Loucy (cell line): ENCODE data around the gene TP53TG5.

Experiments
- H2AFZ ChIP-seq: fragments of 200-600 bp; sonication (generic); 2 replicates; pipeline ENCODE4 v1.6.0; 2016; ENCODE audit warnings: antibody characterized with exemption, mild to moderate bottlenecking, low read length, moderate library complexity
- H3F3A ChIP-seq: fragments of 200-600 bp; 2 replicates; pipeline ENCODE4 v1.6.0; 2016; ENCODE audit warnings: antibody characterized with exemption, low read depth, mild to moderate bottlenecking
- H3K27me3 ChIP-seq: fragments of 200-600 bp; sonication (generic); 2 replicates; pipeline ENCODE4 v1.6.1; 2014; ENCODE audit warnings: low read length, mild to moderate bottlenecking; ENCODE audit not compliant: insufficient read depth, poor library complexity, severe bottlenecking
- H3K36me3 ChIP-seq: fragments of 200-600 bp; sonication (generic); 2 replicates; pipeline ENCODE4 v1.6.1; 2016; ENCODE audit warnings: low read length; ENCODE audit not compliant: insufficient read depth
- H3K4me1 ChIP-seq: fragments of 200-600 bp; sonication (generic); 2 replicates; pipeline ENCODE4 v1.5.1; 2014; ENCODE audit warnings: low read length, mild to moderate bottlenecking; ENCODE audit not compliant: insufficient read depth, poor library complexity, severe bottlenecking
- H3K4me2 ChIP-seq: fragments of 200-600 bp; sonication (generic); 2 replicates; pipeline ENCODE4 v1.6.0; 2014; ENCODE audit warnings: antibody characterized with exemption, low read length, low read depth, mild to moderate bottlenecking; ENCODE audit not compliant: poor library complexity, severe bottlenecking
- H3K4me3 ChIP-seq: fragments of 200-600 bp; sonication (generic); 2 replicates; pipeline ENCODE4 v1.5.1; 2014; ENCODE audit warnings: low read length, mild to moderate bottlenecking, mixed read lengths; ENCODE audit not compliant: poor library complexity, severe bottlenecking
- H3K79me2 ChIP-seq: fragments of 200-600 bp; sonication (generic); 2 replicates; pipeline ENCODE4 v1.6.1; 2014; ENCODE audit warnings: low read length; ENCODE audit not compliant: insufficient read depth
- H3K9ac ChIP-seq: fragments of 200-600 bp; sonication (generic); 2 replicates; pipeline ENCODE4 v1.6.0; 2014; ENCODE audit warnings: mild to moderate bottlenecking, low read depth, low read length, moderate library complexity; ENCODE audit not compliant: poor library complexity, severe bottlenecking
- H3K9me2 ChIP-seq: fragments of 200-600 bp; sonication (generic); replicated peaks from 2 replicates; pipeline ENCODE4 v1.6.1; 2016; ENCODE audit warnings: low read depth, low read length, mixed read lengths
- H3K9me3 ChIP-seq: fragments of 200-600 bp; sonication (generic); 2 replicates; pipeline ENCODE4 v1.6.1; 2014; ENCODE audit warnings: mild to moderate bottlenecking, antibody characterized with exemption, low read length, low read depth; ENCODE audit not compliant: insufficient read depth
- H4K20me1 ChIP-seq: fragments of 200-600 bp; sonication (generic); 2 replicates; pipeline ENCODE4 v1.6.0; 2014; ENCODE audit warnings: antibody characterized with exemption, low read length, mild to moderate bottlenecking; ENCODE audit not compliant: insufficient read depth, poor library complexity, severe bottlenecking
- EZH2phosphoT487 ChIP-seq: fragments of 200-600 bp; IDR thresholded peaks from 2 replicates; pipeline ENCODE4 v1.6.1; 2018; ENCODE audit warnings: antibody characterized with exemption, mild to moderate bottlenecking, moderate library complexity, borderline replicate concordance
- TF ChIP-seq, protein P1 (sequence below): fragments of 200-600 bp; sonication (generic); conservative IDR thresholded peaks from 2 replicates; pipeline ENCODE4 v1.5.1; 2014; ENCODE audit warnings: mild to moderate bottlenecking, antibody characterized with exemption, low read length

Gene TP53TG5

DNA sequence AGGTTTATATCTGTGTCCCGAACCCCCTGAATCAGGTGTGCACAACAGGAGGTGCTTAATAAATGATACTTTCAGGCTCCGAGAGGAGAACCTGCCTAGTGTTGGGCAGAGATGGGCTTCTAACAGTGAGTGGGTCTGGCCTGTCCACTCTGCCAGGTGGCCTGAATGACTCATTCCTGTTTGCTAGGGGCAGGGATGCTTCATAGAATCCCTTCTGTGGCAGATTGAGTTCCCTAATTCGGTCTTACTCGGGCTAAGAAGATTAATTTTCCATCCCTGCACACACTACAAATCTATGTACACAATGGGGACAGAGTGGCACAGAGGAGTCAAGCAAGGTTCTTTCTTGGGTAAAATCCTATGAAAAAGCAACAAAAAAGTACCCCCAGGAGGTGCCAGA is 49.7 kb downstream of the TP53TG5 start:
- Histone ChIP-seq H3K79me2 (no peaks in the 10 kb centered on the region), H3F3A (no peaks in the 10 kb centered on the region), H3K4me1 (no peaks in the 10 kb centered on the region), H3K4me2 (no peak overlapping the region), H3K27me3 (no peaks in the 10 kb centered on the region), H3K36me3 (no peaks in the 10 kb centered on the region), H3K9ac (no peak overlapping the region), H4K20me1 (no peaks in the 10 kb centered on the region), H3K4me3 (no peak overlapping the region), H2AFZ (no peak overlapping the region), H3K9me3 (no peaks in the 10 kb centered on the region), H3K9me2 (no peaks in the 10 kb centered on the region)
- TF ChIP-seq, protein P1, sequence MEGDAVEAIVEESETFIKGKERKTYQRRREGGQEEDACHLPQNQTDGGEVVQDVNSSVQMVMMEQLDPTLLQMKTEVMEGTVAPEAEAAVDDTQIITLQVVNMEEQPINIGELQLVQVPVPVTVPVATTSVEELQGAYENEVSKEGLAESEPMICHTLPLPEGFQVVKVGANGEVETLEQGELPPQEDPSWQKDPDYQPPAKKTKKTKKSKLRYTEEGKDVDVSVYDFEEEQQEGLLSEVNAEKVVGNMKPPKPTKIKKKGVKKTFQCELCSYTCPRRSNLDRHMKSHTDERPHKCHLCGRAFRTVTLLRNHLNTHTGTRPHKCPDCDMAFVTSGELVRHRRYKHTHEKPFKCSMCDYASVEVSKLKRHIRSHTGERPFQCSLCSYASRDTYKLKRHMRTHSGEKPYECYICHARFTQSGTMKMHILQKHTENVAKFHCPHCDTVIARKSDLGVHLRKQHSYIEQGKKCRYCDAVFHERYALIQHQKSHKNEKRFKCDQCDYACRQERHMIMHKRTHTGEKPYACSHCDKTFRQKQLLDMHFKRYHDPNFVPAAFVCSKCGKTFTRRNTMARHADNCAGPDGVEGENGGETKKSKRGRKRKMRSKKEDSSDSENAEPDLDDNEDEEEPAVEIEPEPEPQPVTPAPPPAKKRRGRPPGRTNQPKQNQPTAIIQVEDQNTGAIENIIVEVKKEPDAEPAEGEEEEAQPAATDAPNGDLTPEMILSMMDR: no peak
- no peak for TF ChIP-seq EZH2phosphoT487

DNA sequence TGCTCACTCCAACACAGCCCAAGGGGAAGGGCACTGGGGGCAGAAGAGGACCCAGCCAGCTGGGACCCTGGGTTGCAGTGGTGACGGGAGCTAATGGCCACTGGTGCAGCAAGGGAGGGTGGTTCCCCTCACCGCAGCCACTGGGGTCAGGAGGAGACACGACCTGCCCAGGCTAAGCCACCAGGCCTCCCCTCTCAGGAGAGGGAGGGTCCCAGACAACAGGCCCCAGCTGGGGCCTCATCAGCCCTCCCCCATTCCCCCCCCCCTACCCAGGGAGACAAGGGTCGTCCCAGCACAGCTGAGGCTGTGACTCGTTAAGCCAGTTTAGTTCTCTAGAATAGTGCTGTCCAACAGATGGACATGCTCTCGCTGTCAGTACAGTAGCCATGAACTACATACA is 52.8 kb downstream of the TP53TG5 start:
- H3F3A ChIP-seq: peaks cover 4% of the 10 kb centered on the region; the same call in 1 of the 2 replicates
- peaks cover 17% of the 10 kb centered on the region for H3K4me1 ChIP-seq
- no peak overlapping the region for H3K4me2 ChIP-seq
- H3K9me2 ChIP-seq: no peaks in the 10 kb centered on the region
- TF ChIP-seq, protein P1: no peak
- no peak for TF ChIP-seq EZH2phosphoT487
- no peaks in the 10 kb centered on the region for H3K27me3 ChIP-seq
- H3K9me3 ChIP-seq: no peaks in the 10 kb centered on the region
- no peaks in the 10 kb centered on the region for H3K36me3 ChIP-seq
- H3K9ac ChIP-seq: no peak overlapping the region
- H2AFZ ChIP-seq: no peak overlapping the region
- H3K79me2 ChIP-seq: no peaks in the 10 kb centered on the region
- no peaks in the 10 kb centered on the region for H4K20me1 ChIP-seq
- no peak overlapping the region for H3K4me3 ChIP-seq

DNA sequence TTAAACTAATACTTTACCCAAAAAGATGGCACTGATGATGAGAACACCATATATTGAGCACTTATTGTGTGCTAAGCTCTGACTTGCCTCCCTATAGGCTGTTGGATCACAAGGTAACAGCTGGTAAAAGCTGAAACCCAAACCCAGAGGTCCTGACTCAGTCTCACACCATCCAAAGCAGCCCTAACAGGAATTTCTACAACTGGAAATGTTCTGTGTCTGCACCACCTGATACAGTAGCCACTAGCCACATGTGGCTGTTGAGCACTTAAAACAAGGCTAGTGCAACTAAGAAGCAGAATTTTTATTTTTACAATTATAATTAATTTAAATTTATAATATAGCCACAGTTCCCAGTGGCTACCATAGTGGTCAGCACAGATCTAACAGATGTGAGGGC is 54.4 kb downstream of the TP53TG5 start:
- Histone ChIP-seq H3K9ac (no peak overlapping the region), H3K27me3 (no peaks in the 10 kb centered on the region), H4K20me1 (no peaks in the 10 kb centered on the region), H3K4me3 (no peak overlapping the region), H3K4me1 (peaks cover 26% of the 10 kb centered on the region), H3F3A (peaks cover 4% of the 10 kb centered on the region; the same call in 1 of the 2 replicates), H2AFZ (no peak overlapping the region), H3K36me3 (no peaks in the 10 kb centered on the region), H3K79me2 (no peaks in the 10 kb centered on the region), H3K9me3 (no peaks in the 10 kb centered on the region), H3K4me2 (no peak overlapping the region), H3K9me2 (no peaks in the 10 kb centered on the region)
- TF ChIP-seq, protein P1: no peak
- no peak for TF ChIP-seq EZH2phosphoT487
